AG04449 (cell line): ENCODE data around the gene CADPS2.

Experiments used
- CTCF ChIA-PET: fragments of 350-600 bp; formaldehyde crosslinking; extraction: SDS; loops from one replicate; lab custom pipeline; 2021; ENCODE audit warnings: antibody characterized with exemption; lab: Yijun Ruan, JAX
- POLR2A ChIA-PET: fragments of 400-600, 350-600 bp; formaldehyde crosslinking; extraction: SDS; loops from one replicate; lab custom pipeline; 2020; ENCODE audit warnings: antibody characterized with exemption, inconsistent platforms; lab: Yijun Ruan, JAX
- DNase-seq: peaks from one replicate; pipeline ENCODE4 v3.0.0-alpha.2; 2010; ENCODE audit warnings: low read depth, low spot score
- H3K4me3 ChIP-seq: 2 replicates; pipeline ENCODE4 v1.5.1; 2011; ENCODE audit warnings: low read depth, mild to moderate bottlenecking, control low read depth, low read length
- CTCF ChIP-seq: IDR thresholded peaks from one replicate; pipeline ENCODE4 v1.5.1; 2011; ENCODE audit warnings: mild to moderate bottlenecking, moderate library complexity, low read length, control low read depth, inconsistent platforms; ENCODE audit not compliant: insufficient read depth; ENCODE audit errors: missing control alignments

CADPS2 gene

GRCh38 chr7:122429926-122430325, 456.3 kb downstream of the CADPS2 start:
- no peak overlapping the region for H3K4me3 ChIP-seq
- TF ChIP-seq CTCF, result no peak
- POLR2A ChIA-PET, result no interaction called here
- CTCF ChIA-PET, result no interaction called here
- no peak for DNase-seq

- no peak for TF ChIP-seq CTCF
- DNase-seq, result no peak
- H3K4me3 ChIP-seq, result no peak overlapping the region
- POLR2A ChIA-PET, result no interaction called here
- CTCF ChIA-PET, result no interaction called here
Measured at GRCh38 chr7:122425731-122426130, 460.5 kb downstream of the CADPS2 start.

GRCh38 chr7:122423591-122423990, 462.7 kb downstream of the CADPS2 start:
- CTCF ChIA-PET, result no interaction called here
- DNase-seq, result no peak
- no peak overlapping the region for H3K4me3 ChIP-seq
- POLR2A ChIA-PET, result no interaction called here
- no peak for TF ChIP-seq CTCF

DNA sequence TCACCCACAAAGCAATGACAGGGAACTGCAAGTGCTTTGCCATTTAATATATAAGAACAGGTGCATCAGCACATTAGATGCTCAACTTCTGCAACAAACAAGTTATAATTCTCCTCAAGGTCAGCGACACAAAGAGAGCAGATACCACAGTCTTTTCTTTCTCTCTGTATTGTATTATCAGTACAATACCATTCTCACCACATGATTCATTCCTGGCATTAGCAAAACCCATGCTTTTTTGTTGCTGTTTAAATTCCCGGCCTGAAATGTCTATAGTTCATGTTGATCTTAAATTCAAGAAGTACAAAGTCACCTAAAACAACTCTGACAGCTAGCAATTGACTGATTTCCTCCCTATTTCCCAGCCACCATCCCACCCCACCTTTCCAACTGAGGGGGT, 469.9 kb downstream of the CADPS2 start:
- ChIA-PET CTCF (no interaction called here), POLR2A (no interaction called here)

GRCh38 chr7:122415510-122415909, 470.8 kb downstream of the CADPS2 start:
- TF ChIP-seq CTCF, result no peak
- H3K4me3 ChIP-seq, result no peak overlapping the region
- no peak for DNase-seq
- CTCF ChIA-PET, result no interaction called here
- POLR2A ChIA-PET, result no interaction called here

More for the DNA sequence above, 469.9 kb downstream of the CADPS2 start:
- no peak for TF ChIP-seq CTCF
- no peak for DNase-seq
- H3K4me3 ChIP-seq, result no peak overlapping the region

- ChIA-PET CTCF (no interaction called here), POLR2A (no interaction called here)
- TF ChIP-seq CTCF, result no peak
- DNase-seq, result no peak
- H3K4me3 ChIP-seq, result no peak overlapping the region
Measured at GRCh38 chr7:122413339-122413738, 472.9 kb downstream of the CADPS2 start.
